Measurements from ENCODE around the gene MINDY4.

The MINDY4 gene

GRCh38 chr7:30752484-30752883 is 18.7 kb upstream of the MINDY4 start:
- Mint-ChIP-seq H3K4me1 (ENCODE audit: low read depth) (no peaks in the 10 kb centered on the region), H3K4me3 (no peak overlapping the region), H3K27me3 (ENCODE audit: low read depth) (peaks cover 3% of the 10 kb centered on the region), H3K27ac (no peak overlapping the region), H3K36me3 (ENCODE audit: low read depth) (no peaks in the 10 kb centered on the region), H3K9me3 (no peaks in the 10 kb centered on the region)

DNA sequence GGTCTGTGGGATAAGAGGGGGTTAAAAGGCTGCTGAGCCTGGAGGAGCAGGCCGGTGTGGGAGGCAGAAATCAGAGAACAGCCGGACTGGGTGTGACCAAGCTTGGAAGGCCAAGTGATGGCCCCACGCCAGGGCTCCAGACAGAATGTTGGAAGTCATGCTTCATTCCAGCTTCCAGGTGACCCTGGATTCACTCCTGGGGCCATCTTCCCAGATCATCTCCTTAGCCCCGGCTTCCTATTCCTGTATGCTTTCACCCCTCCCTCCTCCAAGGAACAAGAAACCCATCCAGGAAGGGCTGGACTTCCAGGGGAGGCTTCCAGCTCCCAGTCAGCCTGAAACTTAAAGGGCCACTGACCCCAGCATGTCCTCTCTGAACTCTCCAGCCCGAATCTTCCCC is 18.2 kb upstream of the MINDY4 start:
- Mint-ChIP-seq H3K4me3 (no peak overlapping the region), H3K9me3 (no peaks in the 10 kb centered on the region), H3K27me3 (ENCODE audit: low read depth) (peaks cover 3% of the 10 kb centered on the region), H3K36me3 (ENCODE audit: low read depth) (no peaks in the 10 kb centered on the region), H3K27ac (no peak overlapping the region), H3K4me1 (ENCODE audit: low read depth) (no peaks in the 10 kb centered on the region)

GRCh38 chr7:30754315-30754877 is 16.8 kb upstream of the MINDY4 start:
- Mint-ChIP-seq H3K27me3 (ENCODE audit: low read depth) (peaks cover 3% of the 10 kb centered on the region), H3K36me3 (ENCODE audit: low read depth) (no peaks in the 10 kb centered on the region), H3K9me3 (no peaks in the 10 kb centered on the region), H3K4me3 (no peak overlapping the region), H3K4me1 (ENCODE audit: low read depth) (no peaks in the 10 kb centered on the region), H3K27ac (no peak overlapping the region)

GRCh38 chr7:30755384-30756154 is 15.6 kb upstream of the MINDY4 start:
- Mint-ChIP-seq H3K36me3 (ENCODE audit: low read depth) (no peaks in the 10 kb centered on the region), H3K27me3 (ENCODE audit: low read depth) (no peaks in the 10 kb centered on the region), H3K4me3 (no peak overlapping the region), H3K9me3 (no peaks in the 10 kb centered on the region), H3K4me1 (ENCODE audit: low read depth) (no peaks in the 10 kb centered on the region), H3K27ac (no peak overlapping the region)

DNA sequence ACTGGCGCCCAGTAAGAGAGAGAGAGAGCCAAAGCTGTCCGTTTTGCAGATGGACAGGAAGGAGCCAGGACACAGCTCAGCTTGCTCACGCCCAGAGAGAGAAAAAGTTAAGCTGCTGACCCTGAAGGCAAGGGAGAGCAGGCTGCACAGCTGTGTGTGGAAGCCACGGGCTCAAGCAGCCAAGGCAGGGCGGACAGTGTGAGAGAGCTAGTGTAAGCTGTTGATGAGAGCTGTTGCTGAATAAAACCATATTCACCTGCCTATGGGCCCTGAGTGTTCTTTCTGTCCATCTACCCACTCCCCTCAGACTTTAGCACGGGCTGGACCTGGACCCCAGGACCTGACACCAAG is 13.9 kb upstream of the MINDY4 start:
- H3K36me3 Mint-ChIP-seq (ENCODE audit: low read depth), result no peaks in the 10 kb centered on the region

GRCh38 chr7:30760514-30761213 is 10.6 kb upstream of the MINDY4 start:
- no peaks in the 10 kb centered on the region for H3K9me3 Mint-ChIP-seq
- H3K4me1 Mint-ChIP-seq (ENCODE audit: low read depth), result no peaks in the 10 kb centered on the region
- H3K4me3 Mint-ChIP-seq, result no peak overlapping the region
- no peak overlapping the region for H3K27ac Mint-ChIP-seq
- H3K36me3 Mint-ChIP-seq (ENCODE audit: low read depth), result no peaks in the 10 kb centered on the region
- H3K27me3 Mint-ChIP-seq (ENCODE audit: low read depth), result peaks cover 14% of the 10 kb centered on the region

More for the DNA sequence above, 13.9 kb upstream of the MINDY4 start:
- H3K9me3 Mint-ChIP-seq, result no peaks in the 10 kb centered on the region
- H3K27ac Mint-ChIP-seq, result no peak overlapping the region
- no peaks in the 10 kb centered on the region for H3K4me1 Mint-ChIP-seq (ENCODE audit: low read depth)
- H3K27me3 Mint-ChIP-seq (ENCODE audit: low read depth), result peaks cover 7% of the 10 kb centered on the region
- H3K4me3 Mint-ChIP-seq, result no peak overlapping the region

DNA sequence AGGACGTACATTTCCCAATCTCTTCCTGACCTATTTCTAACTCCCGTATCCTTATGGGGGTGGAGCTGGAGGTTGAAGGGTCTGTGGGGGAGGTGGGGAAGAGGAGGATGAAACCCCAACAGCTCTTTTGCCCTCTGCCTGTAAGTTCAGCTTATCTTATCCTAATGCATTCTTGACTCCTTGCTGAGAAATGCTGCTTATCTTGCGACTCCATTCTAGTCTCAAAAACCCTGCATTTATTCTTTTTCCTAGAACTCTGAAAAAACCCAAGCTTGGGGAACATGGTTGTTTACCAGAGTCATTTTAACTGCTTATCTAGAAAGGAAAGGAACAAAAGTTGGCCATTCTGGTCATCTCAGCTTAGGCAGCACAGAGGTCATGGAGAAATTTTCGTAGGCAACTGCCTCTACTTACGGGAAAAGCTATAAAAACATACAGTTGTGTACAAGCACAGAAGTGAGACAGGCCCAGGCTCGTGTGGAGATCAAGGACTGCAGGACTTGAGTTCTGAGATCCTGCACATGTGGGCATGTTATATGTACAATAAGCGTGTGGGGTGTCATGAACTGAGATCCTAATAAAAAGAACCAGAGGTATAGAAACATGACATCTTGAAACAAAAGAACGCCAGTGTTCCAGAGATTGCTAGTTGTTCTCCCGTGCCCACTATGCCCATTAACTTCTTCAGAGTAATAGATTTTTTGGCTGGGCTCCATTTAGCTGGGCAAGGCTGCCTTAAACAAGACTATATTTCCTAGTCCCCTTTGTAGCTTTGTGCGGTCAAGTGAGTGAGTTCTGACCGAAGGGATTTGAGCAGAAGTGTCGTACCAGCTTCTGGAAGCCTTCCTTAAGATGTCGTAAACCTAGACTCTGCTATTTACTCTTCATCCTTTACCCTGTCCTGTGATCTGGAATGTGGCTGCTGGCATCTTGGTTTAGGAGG is 9.7 kb upstream of the MINDY4 start:
- H3K9me3 Mint-ChIP-seq, result no peaks in the 10 kb centered on the region
- no peak overlapping the region for H3K4me3 Mint-ChIP-seq
- H3K27me3 Mint-ChIP-seq (ENCODE audit: low read depth), result peaks cover 15% of the 10 kb centered on the region
- no peak overlapping the region for H3K27ac Mint-ChIP-seq
- no peaks in the 10 kb centered on the region for H3K4me1 Mint-ChIP-seq (ENCODE audit: low read depth)
- no peaks in the 10 kb centered on the region for H3K36me3 Mint-ChIP-seq (ENCODE audit: low read depth)

DNA sequence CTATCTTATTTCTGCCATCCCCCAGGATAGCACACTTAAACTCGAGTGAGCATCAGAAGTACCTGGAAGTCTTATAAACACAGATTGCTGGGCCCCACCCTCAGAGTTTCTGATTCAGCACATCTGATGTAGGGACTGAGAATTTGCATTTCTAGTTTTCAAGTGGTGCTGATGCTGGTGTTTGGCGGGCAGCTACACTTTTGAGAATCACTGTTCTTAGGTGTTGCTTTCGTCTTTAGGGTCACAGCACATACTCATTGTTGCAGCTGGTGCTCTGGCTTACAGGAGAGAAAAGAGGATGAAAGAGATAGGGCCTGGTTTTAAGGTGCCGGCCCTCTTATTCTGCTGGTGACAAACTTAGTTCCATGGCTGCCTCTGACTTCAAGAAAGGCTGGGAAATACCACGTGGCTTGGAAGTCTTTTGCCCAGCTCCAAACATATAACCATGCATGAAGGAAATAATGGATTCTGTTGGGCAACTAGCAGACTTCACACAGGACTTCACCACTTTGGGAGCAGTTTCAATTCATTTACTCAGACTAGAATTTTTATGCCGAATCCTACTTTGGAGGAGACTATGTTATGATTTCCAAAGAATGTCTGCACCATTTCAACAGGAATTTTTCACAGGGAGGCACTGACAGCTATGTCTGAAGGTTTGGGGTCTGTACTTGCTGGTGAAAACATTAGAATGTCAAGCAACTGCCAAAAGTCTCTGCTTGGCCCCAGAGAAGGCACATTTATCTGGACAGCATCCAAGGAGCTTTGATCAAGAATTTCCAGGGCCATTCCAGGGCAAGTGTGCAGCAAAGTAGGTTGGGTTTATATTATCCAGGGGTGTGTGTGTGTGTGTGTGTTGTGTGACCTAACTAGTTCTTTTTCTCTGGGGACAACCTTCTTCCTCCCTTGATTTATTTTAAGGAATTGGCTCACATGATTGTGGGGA is 6.9 kb upstream of the MINDY4 start:
- Mint-ChIP-seq H3K9me3 (no peaks in the 10 kb centered on the region), H3K27me3 (ENCODE audit: low read depth) (peaks cover 31% of the 10 kb centered on the region), H3K4me1 (ENCODE audit: low read depth) (no peaks in the 10 kb centered on the region), H3K4me3 (no peak overlapping the region), H3K27ac (no peak overlapping the region), H3K36me3 (ENCODE audit: low read depth) (no peaks in the 10 kb centered on the region)

DNA sequence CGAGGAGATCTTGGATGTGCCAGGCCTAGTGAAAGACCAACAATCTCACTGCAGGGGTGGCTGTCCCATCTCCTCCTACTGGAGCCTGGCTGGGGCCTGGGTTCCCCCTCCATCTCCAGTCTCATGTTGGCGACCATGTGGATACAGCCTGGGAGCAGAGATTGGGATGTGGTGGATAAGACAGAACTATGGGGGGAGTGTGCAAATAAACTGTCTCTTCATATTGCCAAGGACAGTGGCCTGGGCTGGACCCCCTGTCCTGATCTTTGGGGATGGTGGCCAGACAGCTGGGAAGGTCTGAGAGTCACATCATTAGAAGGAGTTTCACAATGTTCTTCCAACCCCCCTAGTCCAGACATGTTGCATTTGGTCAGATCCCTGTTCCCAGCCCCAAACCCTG is 5.8 kb upstream of the MINDY4 start:
- no peaks in the 10 kb centered on the region for H3K4me1 Mint-ChIP-seq (ENCODE audit: low read depth)
- no peak overlapping the region for H3K27ac Mint-ChIP-seq
- peaks cover 31% of the 10 kb centered on the region for H3K27me3 Mint-ChIP-seq (ENCODE audit: low read depth)
- H3K36me3 Mint-ChIP-seq (ENCODE audit: low read depth), result no peaks in the 10 kb centered on the region
- no peaks in the 10 kb centered on the region for H3K9me3 Mint-ChIP-seq
- H3K4me3 Mint-ChIP-seq, result no peak overlapping the region

DNA sequence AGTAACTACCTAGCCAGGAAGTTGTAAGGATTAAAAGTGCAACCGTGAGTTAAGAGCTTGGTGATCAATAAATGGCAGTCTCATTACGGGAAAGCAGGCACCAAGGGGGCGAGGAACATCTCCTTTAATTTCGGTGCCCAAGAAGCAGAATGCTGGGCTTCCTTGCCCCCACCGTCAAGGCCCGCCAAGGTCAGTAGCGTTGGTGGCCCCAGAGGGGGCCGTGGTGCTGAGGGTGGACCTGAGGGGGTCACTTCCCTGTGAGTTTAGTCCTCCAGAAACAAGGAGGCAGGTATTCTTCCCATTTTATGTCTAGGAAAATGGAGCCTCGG is 408 bp upstream of the MINDY4 start:
- Mint-ChIP-seq H3K36me3 (ENCODE audit: low read depth) (no peaks in the 10 kb centered on the region), H3K4me3 (peak overlapping the region; percentile 50), H3K27ac (no peak overlapping the region), H3K4me1 (ENCODE audit: low read depth) (peaks cover 5% of the 10 kb centered on the region), H3K27me3 (ENCODE audit: low read depth) (peaks cover 17% of the 10 kb centered on the region), H3K9me3 (no peaks in the 10 kb centered on the region)

DNA sequence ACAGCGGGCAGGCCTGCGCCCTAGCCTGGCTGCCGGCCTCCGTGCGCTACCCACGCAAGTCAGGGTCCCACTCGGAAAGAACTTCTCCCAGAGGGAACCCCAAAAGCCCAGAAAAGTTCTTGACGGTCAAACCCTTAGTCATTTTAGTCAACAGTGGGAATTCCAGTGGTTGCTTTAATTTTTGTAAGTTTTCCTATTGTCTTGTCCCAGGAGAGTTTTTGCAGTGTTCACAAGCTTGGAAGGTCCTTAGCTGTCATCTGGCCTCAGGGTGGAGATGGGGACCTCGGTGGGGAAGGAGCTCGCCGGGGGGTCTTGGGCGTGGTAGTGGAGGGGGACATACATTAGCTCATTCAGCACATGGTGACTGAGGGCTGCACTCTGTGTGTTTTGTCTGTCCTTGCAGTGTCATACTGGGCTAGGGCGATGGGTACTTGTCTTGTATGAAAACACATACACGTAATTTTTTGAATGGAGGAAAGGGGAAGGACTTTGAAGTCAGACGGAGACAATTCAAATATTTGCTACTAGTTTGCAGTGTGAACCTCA is 736 bp downstream of the MINDY4 start:
- H3K4me1 Mint-ChIP-seq (ENCODE audit: low read depth), result peaks cover 5% of the 10 kb centered on the region
- peaks cover 11% of the 10 kb centered on the region for H3K27me3 Mint-ChIP-seq (ENCODE audit: low read depth)
- H3K27ac Mint-ChIP-seq, result peak overlapping the region; percentile 72
- peak overlapping the region; percentile 89 for H3K4me3 Mint-ChIP-seq
- no peaks in the 10 kb centered on the region for H3K9me3 Mint-ChIP-seq
- no peaks in the 10 kb centered on the region for H3K36me3 Mint-ChIP-seq (ENCODE audit: low read depth)

DNA sequence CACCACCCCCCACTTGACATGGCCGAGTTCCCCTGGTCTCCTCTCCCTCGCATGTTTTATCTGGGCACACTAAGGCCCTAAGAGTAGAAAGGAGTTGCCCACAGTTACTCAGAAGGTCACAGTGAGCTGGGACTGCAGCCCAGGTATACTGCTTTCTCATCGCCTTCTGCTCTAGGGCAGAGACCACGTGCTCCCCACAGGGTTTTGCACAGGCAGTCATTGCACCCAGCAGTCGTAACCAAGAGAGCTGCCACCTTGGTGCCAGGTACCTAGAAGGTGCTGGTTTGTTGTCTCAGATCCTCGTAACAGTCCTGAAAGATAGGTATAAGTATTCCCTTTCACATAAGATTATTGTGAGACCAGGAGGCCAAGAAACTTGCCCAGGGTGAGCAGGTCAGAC is 1.8 kb downstream of the MINDY4 start:
- Mint-ChIP-seq H3K27me3 (ENCODE audit: low read depth) (peaks cover 8% of the 10 kb centered on the region), H3K4me1 (ENCODE audit: low read depth) (peaks cover 5% of the 10 kb centered on the region), H3K27ac (no peak overlapping the region), H3K36me3 (ENCODE audit: low read depth) (no peaks in the 10 kb centered on the region), H3K4me3 (no peak overlapping the region), H3K9me3 (no peaks in the 10 kb centered on the region)

DNA sequence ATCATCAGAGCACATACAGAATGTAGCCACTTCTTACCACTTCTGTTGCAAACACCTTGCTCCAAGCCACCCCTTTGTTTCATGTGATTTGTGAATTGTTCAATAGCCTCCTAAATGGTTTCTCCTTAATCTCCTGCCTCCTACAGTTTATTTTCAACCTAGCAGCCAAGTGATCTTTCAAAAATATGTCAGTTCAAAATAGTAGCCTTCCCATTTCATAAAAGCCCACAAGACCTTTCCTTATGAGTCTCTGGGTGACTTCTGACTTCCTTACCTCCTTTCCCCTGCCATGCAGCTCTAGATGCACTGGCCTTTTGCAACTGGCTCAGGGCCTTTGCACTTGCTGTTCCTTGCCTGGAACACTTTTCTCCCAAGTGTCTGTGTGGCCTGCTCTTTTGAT is 4.8 kb downstream of the MINDY4 start:
- H3K27me3 Mint-ChIP-seq (ENCODE audit: low read depth), result no peaks in the 10 kb centered on the region
- peaks cover 5% of the 10 kb centered on the region for H3K4me1 Mint-ChIP-seq (ENCODE audit: low read depth)
- no peak overlapping the region for H3K27ac Mint-ChIP-seq
- no peaks in the 10 kb centered on the region for H3K36me3 Mint-ChIP-seq (ENCODE audit: low read depth)
- no peaks in the 10 kb centered on the region for H3K9me3 Mint-ChIP-seq
- H3K4me3 Mint-ChIP-seq, result no peak overlapping the region
